Choroid plexus epithelial cell (primary cell): ENCODE measurements around the gene NUCB2.
"Not testable (repeated sequence)": the region's sequence is repeated elsewhere in the genome, so short reads cannot be mapped to it uniquely, and the experiment has no call there.

Experiments
- DNase-seq: peaks from one replicate; pipeline ENCODE4 v3.0.0-alpha.2; 2010; ENCODE audit warnings: low read depth
- H3K4me3 ChIP-seq: 2 replicates; pipeline ENCODE4 v1.5.1; 2011; ENCODE audit warnings: low read depth, mild to moderate bottlenecking, control low read depth, low read length, moderate library complexity
- TF ChIP-seq, protein P1 (sequence below): conservative IDR thresholded peaks from 2 replicates; pipeline ENCODE4 v1.5.1; 2011; ENCODE audit warnings: low read depth, mild to moderate bottlenecking, control low read depth, inconsistent platforms, low read length, moderate library complexity

The NUCB2 gene

DNA sequence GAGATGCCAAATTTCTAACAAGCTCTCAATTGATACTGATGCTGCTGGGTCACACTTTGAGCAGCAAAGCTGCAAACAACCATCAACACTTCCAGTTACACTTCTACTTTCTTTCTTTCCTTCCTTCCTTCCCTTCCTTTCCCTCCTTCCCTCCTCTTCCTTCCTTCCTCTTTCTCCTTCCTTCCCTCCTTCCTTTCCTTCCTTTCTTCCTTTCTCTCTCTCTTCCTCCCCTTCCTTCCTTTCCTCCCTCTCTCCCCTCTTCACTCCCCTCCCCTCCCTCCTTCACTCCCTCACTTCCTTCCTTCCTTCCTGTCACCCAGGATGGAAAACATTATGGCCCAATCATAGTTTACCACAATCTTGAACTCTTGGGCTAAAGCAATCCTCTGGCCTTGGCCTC, 35.8 kb upstream of the NUCB2 start:
- TF ChIP-seq, protein P1, sequence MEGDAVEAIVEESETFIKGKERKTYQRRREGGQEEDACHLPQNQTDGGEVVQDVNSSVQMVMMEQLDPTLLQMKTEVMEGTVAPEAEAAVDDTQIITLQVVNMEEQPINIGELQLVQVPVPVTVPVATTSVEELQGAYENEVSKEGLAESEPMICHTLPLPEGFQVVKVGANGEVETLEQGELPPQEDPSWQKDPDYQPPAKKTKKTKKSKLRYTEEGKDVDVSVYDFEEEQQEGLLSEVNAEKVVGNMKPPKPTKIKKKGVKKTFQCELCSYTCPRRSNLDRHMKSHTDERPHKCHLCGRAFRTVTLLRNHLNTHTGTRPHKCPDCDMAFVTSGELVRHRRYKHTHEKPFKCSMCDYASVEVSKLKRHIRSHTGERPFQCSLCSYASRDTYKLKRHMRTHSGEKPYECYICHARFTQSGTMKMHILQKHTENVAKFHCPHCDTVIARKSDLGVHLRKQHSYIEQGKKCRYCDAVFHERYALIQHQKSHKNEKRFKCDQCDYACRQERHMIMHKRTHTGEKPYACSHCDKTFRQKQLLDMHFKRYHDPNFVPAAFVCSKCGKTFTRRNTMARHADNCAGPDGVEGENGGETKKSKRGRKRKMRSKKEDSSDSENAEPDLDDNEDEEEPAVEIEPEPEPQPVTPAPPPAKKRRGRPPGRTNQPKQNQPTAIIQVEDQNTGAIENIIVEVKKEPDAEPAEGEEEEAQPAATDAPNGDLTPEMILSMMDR = no peak
- no peak for DNase-seq
- no peak overlapping the region for H3K4me3 ChIP-seq

DNA sequence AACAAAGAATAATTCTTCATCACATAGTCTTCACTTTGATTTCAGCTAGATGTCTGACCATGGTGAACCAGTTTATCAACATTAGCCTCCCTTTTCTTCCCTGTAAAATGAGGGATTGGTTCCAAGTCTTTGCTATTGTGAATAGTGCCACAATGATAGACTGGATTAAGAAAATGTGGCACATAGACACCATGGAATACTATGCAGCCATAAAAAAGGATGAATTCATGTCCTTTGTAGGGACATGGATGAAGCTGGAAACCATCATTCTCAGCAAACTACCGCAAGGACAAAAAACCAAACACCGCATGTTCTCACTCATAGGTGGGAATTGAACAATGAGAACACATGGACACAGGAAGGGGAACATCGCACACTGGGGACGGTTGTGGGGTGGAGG, 33.6 kb upstream of the NUCB2 start:
- not testable (repeated sequence) for DNase-seq, H3K4me3 ChIP-seq

DNA sequence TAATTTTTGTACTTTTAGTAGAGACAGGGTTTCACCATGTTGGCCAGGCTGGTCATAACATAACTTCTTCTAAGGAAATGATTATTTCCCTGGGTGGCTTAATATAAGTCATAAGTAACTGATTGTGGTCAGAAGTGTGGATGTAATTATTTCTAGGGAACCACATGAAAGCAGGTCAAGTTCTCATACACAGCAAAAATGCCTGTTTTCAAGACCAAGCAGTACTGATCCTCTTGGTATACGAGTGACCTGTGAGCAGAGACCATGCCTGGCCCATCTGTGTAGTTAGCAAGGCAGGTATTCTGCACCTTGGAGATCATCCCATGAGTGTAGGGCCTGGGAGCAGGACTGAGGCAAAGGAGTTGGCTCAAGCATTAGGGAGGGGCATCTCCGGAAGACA, 32.5 kb upstream of the NUCB2 start:
- no peak for DNase-seq
- H3K4me3 ChIP-seq = no peak overlapping the region
- TF ChIP-seq, protein P1 = no peak

DNA sequence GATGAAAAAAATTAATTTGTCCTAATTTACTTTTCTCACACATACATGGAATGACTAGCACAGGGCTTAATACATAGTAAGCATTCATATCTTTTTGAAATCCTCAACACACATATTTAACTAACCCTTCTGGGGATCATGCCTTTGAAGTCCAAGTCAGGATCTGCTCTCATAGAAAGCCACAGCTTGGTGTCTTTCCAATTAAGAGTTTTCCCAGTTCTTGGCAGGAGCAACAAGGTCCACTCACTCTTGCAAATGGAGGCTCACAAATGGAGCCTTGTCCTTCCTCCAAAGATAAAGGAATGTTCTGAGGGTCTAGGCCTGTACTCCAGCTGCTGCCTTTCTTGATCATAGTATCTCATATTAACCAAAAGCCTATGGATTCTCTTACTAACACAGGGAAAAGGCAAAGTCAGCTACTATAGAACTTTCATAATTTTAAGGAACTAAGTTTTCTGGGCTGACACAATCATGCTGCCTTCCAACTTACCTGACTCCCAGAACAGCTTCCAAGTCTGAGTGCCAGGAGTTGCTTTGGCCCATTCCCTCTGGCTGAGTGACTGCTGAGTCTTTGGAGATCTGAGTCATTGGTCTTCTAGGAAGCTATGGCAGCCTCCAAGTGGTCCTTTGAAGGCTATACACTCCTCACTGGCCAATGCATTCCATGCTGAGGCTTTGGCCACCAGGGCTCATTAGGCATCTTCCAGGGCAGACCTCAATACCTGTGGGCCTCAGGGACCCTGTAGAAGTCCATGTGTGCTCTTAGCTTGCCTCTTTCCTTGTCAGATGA, 25.8 kb upstream of the NUCB2 start:
- TF ChIP-seq, protein P1 = no peak
- DNase-seq = no peak
- no peak overlapping the region for H3K4me3 ChIP-seq

DNA sequence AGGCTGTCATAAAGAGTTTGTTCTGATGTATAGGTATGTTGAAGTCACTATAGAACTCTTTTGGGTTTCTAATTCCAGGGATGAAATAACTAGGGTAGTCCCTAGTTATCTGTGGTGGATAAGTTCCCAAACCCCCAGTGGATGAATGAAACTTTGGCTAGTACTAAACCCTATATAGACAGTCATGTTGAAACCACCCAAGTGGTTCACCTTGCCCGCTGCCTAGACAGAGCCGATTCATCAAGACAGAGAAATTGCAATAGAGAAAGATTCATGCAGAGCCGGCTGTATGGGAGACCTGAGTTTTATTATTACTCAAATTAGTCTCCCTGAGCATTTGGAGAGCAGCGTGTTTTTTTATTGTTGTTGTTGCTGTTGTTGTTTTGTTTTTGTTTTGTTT, 23.8 kb upstream of the NUCB2 start:
- no peak for DNase-seq
- TF ChIP-seq, protein P1 = no peak
- no peak overlapping the region for H3K4me3 ChIP-seq

DNA sequence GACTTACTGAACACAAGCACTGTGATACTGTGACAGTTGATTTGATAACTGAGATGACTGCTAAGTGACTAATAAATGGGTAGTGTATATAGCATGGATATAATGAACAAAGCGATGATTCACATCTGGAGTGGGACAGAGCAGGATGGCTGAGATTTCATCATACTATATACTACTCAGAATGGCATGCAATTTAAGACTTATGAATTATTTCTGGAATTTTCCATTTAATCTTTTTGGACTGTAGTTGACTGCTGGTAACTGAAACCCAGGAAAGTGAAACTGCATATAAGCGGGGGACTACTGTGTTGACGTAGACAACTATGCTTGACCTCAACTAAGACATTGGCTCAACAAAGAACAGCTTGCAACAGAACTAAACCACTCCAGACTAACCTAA, 20.0 kb upstream of the NUCB2 start:
- peak; percentile 98 for DNase-seq
- TF ChIP-seq, protein P1 = no peak
- no peak overlapping the region for H3K4me3 ChIP-seq

DNA sequence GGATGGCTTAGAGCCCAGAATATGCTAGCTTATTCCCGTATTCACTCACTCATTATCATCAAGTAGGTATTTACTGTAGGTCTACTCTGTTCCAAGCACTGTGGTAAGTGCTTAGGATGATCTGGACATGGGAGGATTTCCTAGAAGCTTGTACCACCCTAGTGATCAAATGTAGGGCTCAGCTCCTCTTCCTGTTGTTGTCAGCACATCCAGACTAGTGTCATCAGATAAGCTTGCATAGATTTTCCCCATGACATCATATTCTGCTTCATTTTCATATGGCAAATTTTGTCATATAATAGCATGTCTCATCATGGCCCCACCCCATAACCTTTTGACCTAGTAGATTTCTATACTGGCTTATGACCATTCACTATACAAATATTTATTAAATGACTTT, 19.3 kb upstream of the NUCB2 start:
- DNase-seq = peak; percentile 62
- TF ChIP-seq, protein P1 = no peak
- H3K4me3 ChIP-seq = no peak overlapping the region
